ENCODE results near the gene OR10H1.
"Not testable (repeated sequence)": the region's sequence is repeated elsewhere in the genome, so short reads cannot be mapped to it uniquely, and the experiment has no call there.

The OR10H1 gene

DNA sequence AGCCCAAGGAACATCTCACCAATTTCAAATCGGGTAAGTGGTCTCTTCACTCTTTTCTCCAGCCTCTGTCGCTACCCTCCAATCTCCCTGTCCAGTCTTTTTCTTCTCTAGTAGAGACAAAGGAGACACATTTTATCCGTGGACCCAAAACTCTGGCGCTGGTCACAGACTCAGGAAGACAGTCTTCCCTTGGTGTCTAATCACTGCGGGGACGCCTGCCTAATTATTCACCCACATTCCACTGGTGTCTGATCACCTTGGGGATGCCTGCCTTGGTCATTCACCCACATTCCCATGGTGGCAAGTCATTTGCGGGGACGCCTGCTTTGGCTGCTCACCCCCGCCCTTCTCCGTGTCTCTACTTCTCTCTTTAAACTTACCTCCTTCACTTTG lies 13.8 kb upstream of the OR10H1 start:
- FAIRE-seq (no peak), DNase-seq (ENCODE audit: insufficient read length, low spot score) (no peak)

DNA sequence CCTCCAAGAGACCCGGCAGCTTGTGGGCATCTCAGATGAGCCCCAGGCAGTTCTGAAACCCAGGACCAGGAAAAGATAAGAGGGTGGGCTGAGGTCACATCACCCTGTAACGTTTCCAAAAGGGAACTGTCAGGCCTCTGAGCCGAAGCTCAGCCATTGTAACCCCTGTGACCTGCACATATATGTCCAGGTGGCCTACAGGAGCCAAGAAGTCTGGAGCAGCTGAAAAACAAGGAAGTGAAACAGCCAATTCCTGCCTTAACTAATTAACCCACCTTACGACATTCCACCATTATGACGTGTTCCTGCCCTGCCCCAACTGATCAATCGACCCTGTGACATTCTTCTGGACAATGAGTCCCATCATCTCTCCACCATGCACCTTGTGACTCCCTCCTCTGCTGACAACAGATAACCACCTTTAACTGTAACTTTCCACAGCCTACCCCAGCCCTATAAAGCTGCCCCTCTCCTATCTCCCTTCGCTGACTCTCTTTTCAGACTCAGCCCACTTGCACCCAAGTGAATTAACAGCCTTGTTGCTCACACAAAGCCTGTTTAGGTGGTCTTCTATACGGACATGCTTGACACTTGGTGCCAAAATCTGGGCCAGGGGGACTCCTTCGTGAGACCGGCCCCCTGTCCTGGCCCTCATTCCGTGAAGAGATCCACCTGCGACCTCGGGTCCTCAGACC lies 13.3 kb upstream of the OR10H1 start:
- not testable (repeated sequence) for FAIRE-seq; DNase-seq (ENCODE audit: insufficient read length, low spot score)

DNA sequence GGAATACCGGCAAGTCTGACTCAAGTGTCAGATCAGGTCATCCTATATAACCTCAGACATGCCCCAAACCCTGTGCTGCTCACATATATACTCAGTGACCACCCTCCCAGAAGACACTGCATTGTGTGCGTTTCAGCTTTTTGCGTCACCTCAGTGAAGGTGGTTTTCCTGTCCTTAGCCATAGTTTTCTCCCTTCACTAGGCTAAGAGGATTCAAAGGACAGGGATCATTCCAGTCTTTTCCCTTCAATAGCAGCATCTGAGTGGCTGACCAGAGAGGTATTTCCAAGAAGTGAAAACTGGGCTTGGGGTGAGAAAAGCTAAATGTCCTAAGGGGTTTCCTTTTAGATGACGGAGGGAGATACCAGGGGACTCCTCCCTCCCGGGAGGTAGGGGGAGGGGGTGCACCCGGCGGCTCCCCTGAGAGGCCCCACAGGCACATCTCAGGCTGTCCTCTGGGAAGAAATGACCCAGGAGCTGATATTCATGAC lies 12.7 kb upstream of the OR10H1 start:
- no peak for DNase-seq (ENCODE audit: insufficient read length, low spot score)
- no peak for FAIRE-seq

DNA sequence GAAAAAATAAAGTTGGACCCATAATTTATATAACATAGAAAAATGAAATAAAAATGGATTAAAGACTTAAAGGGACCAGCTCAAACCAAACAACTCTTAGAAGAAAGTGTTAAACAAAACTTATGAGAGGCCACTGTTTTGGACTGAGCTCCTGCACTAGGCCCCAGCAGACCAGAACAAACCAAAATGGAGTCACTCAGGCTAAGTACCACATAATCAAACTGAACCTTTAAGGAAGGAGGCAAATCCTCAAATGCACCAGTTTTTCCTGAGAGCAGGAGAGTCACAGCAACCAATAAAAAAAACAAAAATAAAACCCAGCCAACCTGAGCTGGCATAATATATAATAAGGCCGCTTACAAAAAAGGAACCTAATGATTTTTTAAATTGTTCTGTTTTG lies 10.3 kb upstream of the OR10H1 start:
- FAIRE-seq (no peak), DNase-seq (ENCODE audit: insufficient read length, low spot score) (no peak)

DNA sequence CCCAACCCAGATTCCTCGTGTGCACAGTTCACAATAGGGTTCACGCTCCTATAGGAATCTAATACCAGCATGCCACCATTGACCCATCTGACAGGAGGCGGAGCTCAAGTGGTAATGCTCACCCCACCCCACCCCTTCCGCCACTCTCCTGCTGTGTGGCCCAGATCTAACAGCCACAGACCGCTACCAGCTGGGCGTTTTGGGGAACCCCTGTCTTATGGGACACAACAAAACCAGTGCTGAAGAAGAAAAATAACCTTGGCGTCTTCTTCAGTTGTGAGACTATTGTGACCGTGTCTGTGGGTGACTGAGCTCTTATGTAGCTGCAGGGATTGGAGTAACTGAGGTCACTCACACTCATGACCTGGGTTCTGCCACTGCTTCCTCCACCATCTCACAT lies 5.2 kb upstream of the OR10H1 start:
- no peak for FAIRE-seq
- DNase-seq (ENCODE audit: insufficient read length, low spot score), result no peak

DNA sequence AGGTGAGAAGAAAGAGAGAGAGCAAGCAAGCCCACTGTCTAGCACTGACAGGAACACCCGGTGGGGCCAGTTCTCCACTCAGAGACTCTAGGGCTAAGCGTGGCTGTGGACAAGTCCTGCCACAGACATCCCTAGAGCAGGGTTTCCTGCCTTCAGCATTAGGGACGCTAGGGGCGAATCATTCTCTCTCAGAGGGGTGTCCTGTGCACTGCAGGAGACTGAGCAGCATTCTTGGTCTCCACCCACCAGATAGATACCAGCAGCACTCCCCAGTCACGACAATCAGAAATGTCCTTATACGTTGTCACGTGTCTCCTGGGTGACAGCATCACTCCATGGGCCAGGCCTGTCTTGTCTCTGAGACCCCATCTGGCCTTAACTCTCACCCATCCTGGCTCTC lies 1.5 kb downstream of the OR10H1 start:
- FAIRE-seq, result no peak
- no peak for DNase-seq (ENCODE audit: insufficient read length, low spot score)

DNA sequence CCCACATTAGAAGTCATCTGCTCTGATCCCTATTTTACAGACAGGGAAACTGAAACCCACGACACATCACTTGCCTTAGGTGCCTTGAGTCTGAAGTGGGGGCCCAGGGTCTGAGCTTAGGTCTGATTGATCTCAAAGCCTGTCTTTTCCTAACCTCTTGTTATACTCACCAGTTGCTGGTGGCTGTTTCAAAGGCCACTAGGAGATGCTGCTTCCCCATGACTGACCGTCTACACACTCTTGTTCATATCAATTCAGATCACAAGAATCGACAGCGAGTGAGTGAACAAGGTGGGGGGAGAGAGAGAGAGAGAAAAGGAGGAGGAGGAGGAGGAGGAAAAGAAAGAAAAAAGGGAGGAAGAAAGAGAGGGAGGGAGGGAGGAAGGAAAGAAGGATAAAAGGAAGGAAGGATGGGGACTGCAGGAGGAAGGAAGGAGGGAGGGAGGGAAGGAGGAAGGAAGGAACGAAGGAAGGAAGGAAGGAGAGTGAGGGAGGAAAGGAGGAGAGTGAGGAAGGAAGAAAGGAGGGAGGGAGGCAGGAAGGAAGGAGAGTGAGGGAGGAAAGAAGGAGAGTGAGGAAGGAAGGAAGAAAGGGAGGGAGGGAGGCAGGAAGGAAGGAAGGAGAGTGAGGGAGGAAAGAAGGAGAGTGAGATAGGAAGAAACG lies 3.3 kb downstream of the OR10H1 start:
- DNase-seq (ENCODE audit: insufficient read length, low spot score), result no peak
- FAIRE-seq, result no peak

DNA sequence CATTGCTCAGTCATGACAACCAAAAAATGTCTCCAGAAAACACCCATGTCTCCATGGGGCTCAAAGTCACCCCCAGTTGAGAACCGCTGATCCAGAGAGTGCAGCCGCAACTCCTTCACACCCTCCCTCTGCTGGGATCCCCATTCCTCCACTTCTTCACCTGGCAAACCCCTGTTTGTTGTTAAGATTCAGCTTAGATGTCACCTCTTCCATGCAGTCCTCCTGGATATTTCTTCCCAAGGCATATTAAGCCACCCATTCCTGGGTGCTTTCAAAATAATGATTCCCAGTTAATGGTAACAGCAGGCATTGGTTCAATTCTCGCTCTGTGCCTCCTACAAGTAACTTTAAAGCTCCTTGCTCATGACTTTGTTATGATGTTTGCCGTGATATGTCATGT lies 4.0 kb downstream of the OR10H1 start:
- FAIRE-seq, result no peak
- no peak for DNase-seq (ENCODE audit: insufficient read length, low spot score)

DNA sequence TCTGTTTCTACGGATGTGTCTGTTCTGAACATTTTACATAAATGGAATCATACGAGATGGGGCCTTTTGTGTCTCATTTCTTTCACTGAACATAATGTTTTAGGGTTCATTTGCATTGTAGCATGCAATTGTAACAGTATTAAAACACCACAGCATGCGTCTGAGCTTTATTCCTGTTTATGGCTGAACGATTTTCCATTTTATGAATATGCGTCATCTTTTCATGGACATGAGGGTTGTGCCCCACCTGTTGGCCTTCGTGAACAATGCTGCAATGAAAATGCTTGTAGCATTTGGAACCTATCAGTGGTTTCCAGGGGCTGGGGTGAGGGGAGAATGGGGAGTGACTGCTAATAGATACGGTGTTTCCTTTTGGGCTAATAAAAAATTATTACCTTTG lies 5.1 kb downstream of the OR10H1 start:
- DNase-seq (ENCODE audit: insufficient read length, low spot score), result no peak
- no peak for FAIRE-seq

DNA sequence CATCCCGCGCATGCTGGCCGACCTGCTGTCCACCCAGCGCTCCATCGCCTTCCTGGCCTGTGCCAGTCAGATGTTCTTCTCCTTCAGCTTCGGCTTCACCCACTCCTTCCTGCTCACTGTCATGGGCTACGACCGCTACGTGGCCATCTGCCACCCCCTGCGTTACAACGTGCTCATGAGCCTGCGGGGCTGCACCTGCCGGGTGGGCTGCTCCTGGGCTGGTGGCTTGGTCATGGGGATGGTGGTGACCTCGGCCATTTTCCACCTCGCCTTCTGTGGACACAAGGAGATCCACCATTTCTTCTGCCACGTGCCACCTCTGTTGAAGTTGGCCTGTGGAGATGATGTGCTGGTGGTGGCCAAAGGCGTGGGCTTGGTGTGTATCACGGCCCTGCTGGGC lies 21.2 kb downstream of the OR10H1 start:
- DNase-seq (ENCODE audit: insufficient read length, low spot score), result not testable (repeated sequence)
- peak; percentile 85 for FAIRE-seq

DNA sequence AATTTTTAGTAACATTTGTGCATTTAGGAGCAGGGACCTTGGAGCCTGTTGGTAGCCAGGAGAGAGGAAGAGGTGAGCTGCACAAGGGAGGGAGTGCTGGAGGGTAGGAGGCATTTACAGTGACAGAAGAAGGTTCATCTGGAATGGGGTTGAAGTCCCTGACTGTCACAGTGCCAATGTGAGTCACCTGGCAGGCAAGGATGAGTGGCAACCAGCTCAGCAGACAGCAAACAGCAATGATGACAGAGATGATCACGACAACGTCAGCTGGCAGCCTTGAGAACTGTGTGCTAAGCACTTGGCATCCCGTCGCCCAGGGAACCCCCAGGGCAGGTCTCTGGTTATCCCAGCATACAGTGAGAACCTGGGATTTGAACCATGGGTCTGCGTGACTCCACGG lies 25.4 kb downstream of the OR10H1 start:
- no peak for FAIRE-seq
- no peak for DNase-seq (ENCODE audit: insufficient read length, low spot score)

DNA sequence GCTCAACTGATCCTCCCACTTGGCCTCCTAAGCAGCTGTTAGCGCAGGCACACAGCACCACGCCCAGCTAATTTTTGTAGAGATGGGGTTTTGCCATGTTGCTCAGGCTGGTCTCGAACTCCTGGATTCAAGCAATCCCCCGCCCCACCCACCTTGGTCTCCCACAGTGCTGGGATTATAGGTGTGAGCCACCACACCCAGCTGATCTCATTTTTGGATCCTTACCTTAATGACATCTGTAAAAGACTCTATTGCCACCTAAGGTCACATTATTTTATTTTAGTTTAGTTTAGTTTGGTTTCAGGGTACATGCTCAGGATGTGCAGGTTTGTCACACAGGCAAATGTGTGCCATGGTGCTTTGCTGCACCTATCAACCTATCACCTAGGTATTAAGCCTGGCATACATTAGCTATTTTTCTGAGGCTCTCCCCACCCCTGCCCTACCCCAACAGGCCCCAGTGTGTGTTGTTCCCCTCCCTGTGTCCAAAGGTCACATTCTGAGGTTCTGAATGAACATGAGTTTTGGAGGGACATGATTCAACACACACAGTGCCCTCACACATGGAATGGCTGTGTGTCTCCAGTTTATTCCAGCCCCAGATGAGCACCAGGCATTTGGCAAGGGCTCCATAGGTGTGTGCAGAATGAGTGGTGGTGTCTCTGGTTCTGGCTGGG lies 26.7 kb downstream of the OR10H1 start:
- DNase-seq (ENCODE audit: insufficient read length, low spot score) (no peak), FAIRE-seq (no peak)

DNA sequence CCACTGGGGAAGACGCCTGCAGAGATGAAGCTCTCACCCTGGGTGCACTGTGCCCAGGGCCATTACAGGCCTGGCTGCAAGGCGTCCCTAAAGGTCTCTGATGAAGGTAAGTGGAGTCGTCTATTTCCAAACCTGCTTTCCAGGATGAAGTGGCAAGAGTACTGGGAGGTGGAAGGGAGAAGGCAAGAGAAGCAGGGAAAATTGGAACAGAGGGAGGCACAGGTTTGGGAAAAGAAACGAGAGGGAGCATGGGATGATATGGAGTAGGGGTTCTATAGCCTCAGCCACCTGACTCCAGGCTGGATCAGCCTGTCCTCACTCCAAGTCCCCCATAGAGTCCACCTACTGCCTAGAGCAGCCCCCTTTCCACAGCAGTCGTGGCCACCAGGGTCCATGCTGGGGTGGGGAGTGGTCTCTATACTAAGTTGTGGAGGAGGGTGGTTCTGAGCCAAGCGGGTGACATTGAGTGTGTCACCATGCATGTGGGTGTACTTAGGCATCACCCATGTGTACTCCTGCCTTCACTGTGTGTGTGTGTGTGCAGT lies 27.8 kb downstream of the OR10H1 start, which contains the start of gene OR10H5:
OR10H5 (plus strand) TSS at position 51 of the 545 bp plus-strand sequence. CDS start 6,388 bp downstream, outside the sequence.
- FAIRE-seq (no peak), DNase-seq (ENCODE audit: insufficient read length, low spot score) (no peak)

DNA sequence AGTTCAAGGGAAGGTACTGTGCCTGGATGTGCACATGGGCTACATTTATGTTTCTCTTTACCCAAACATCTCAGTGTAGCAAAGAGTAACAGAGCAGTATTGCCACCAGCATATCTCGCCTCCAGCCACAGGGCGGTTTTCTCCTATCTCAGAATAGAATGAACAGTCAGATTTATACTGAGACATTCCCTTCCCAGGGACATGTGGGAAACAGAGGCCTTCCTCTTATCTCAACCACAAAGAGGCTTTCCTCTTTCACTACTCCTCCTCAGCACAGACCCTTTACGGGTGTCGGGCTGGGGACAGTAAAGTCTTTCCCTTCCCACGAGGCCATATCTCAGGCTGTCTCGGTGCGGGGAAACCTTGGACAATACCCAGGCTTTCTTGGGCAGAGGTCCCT lies 32.6 kb downstream of the OR10H1 start:
- FAIRE-seq; DNase-seq (ENCODE audit: insufficient read length, low spot score): not testable (repeated sequence)

DNA sequence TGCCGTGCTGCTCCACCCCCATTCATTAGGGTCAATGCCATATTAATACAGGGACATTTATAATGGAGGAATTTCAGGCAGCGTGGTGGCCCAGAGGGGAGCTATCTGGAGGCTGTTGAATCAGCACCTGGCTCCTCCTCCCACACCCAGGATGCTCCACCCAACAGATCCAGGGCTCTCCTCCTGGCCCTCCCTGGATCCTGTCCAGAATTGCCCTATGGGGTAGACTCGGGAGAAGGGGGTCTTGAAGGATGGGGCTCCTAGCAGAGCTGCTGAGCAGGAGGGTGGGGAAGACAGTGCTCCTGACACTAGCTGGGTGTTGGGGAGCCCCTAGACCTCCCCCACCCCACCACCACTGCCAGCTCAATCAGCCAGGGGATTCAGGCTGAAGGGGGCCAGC lies 33.3 kb downstream of the OR10H1 start:
- FAIRE-seq, result no peak
- DNase-seq (ENCODE audit: insufficient read length, low spot score), result no peak

DNA sequence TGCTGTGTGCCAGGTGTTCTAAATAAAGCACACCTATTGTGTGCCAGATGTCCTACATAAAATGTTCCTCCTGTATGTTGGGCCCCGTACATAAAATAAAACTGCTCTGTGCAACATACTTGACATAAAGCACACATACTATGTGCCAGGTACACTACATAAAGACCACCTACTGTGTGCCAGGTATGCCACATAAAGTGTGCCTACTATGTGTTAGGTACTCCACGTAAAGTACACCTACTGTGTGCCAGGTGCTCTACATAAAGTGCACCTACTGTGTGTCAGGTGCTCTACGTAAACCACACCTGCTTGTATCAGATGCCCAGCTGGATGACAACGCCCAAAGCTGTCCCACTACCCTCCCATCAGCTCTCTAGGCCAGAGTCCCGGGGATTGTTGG lies 33.8 kb downstream of the OR10H1 start:
- DNase-seq (ENCODE audit: insufficient read length, low spot score) (no peak), FAIRE-seq (no peak)

DNA sequence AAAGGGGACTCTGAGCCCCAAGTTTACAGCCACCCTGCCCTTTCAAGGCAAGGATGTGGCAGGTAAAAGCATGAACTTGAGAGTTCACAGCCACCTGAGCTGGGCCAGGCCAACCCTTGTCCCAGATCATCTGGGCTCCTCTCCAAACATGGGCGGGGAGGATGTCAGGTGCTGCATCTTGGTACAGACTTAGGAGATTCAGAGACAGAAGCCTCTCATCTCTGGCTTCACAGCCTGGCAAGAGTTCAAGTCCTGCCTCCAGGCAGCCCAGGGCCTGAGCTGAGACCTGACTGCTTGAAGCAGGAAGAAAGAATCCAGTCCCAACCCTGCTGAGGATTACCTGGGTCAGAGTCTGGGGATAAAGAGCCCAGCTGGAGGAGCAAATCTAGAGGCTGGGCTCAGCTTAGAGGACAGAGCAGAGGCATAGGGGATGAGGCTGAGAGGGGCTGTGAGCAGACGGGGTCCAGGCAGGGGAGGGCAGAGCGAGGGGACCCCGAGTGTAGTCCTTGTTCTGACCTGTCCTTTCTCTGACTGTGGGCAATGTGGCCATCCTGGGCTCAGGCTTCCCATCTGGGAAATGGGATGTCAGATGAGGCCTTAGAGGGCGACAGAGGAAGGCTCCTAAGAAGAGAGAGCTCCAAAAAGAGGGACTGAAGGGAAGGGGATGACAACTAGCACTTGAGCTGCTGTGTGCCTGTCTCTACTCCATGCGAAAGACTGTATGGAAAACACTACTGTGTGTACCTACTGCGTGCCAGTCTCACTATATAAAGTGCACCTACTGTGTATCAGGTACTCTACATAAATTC lies 34.6 kb downstream of the OR10H1 start:
- DNase-seq (ENCODE audit: insufficient read length, low spot score), result no peak
- FAIRE-seq, result no peak

DNA sequence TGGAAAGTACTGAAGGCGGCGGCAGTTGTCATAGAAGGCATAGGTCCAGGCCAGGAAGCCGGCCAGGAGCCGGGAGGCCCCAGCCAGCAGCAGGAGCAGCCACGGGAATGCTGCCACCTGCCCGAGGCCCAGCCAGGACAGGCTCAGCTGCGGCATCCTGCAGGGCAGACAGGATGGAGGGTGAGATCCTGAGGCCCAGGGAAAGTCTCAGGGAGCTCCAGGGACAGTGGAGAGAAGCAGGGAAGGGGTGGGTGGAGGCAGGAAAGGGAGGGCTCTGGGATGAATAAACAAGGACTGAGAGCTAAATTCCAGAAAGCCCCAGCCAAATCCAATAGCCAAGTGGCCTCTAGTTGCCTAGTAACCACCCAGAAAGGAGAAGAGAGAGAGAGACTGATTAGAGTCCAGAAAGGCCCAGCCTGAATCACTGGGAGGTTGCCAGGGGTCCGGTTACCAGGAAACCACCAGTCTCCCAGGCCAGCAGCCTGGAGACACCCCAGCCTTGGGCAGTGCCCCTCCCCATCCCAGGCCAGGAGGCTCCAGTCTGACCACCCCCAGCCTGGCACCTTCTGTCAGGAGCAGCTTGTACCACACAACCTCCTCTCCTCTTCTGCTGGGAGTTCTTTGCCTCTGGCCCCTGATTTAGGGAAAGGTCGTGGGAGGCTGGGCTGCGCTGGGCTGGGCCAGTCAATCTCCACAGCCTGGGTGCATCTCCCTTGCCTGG lies 35.5 kb downstream of the OR10H1 start:
- DNase-seq (ENCODE audit: insufficient read length, low spot score) (no peak), FAIRE-seq (no peak)

DNA sequence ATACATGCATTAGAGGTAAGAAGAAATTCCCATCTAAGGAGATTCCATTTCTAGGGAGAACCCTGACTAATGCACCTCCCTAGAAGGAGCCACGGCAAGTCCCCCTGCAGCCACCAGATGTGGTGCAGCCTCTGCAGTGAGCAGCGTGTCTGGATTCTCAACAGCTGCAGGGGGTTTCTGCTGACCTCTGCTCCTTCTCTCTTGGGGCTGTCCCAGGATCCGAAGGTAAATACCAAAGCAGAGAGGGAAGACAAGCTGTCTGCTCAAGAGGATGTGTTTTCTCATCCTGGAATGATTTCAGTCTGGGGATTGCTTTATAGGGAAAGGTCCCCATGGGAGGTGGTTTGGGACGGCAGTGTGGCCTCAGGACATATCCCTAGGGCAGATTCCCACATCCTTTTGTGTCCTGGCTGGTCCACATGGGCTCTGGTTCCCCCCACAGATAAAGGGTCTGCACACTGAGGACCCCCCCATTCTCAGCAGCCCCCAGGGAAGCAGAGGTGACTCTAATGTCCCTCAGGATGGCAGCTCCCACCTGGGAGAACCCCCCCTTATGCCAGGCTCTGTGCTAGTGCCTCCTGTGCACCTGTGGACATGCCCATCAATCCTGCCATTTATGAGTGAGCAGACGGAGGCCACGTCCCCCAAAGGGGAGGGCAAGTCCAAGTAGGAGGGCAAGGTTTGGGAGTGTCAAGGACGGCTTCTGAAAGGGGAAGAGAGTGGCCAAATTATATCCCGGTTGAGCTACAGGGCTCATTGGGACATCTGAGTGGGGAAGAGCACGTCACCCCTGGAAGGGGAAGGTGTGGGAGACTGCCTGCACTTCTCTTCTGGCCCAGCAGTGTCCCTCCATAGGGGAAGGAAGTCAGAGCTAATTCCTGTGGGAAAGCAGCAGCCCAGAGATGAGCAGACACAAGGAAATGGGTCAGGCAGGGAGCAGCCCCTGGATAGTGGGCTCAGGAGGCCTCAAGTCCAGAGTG lies 38.2 kb downstream of the OR10H1 start:
- no peak for DNase-seq (ENCODE audit: insufficient read length, low spot score)
- FAIRE-seq, result no peak
